Measurements from ENCODE around the gene VAV3.

- TF ChIP-seq SRF (CRISPR knock-in tag; IDR thresholded peaks at IDR 0.05) (no peak), SIX5 (IDR thresholded peaks at IDR 0.05; ENCODE audit: borderline replicate concordance in 1 of 2, insufficient read depth in 1 of 2, low read depth in 1 of 2, low read length in 2 of 2) (no peak), JUND (IDR thresholded peaks at IDR 0.05; ENCODE audit: borderline replicate concordance, low read depth, low read length) (no peak), JUND (tag; IDR thresholded peaks at IDR 0.05; ENCODE audit: borderline replicate concordance, low read depth, low read length) (no peak), POLR2A (conservative IDR thresholded peaks at IDR 0.05) (no peak), SMARCC2 (IDR thresholded peaks at IDR 0.05; ENCODE audit: low read depth) (no peak), ETV6 (IDR thresholded peaks at IDR 0.05; ENCODE audit: borderline replicate concordance in 1 of 2, low read depth in 2 of 2, low read length in 1 of 2) (no peak), ETV6 (CRISPR knock-in tag; IDR thresholded peaks at IDR 0.05; ENCODE audit: borderline replicate concordance) (no peak)
These were observed 216.4 kb downstream of the VAV3 start for GRCh38 chr1:107748531-107748930.
